MM.1S (cell line): Measurements from ENCODE around the gene PPP1R14C.

Experiments
- DNase-seq: peaks from one replicate; pipeline ENCODE4 v3.0.0-alpha.2; 2015
- H2AFZ ChIP-seq: fragments of 300-600 bp; sonication (generic); 2 replicates; pipeline ENCODE4 v1.6.0; 2016; ENCODE audit warnings: antibody characterized with exemption, low read length
- H3F3A ChIP-seq: fragments of 300-600 bp; sonication (generic); 2 replicates; pipeline ENCODE4 v1.6.1; 2016; ENCODE audit warnings: mild to moderate bottlenecking, antibody characterized with exemption, low read length, moderate library complexity, mixed read lengths; ENCODE audit not compliant: insufficient read depth
- H3K27ac ChIP-seq: fragments of 300-600 bp; sonication (generic); 2 replicates; pipeline ENCODE4 v1.5.1; 2016; ENCODE audit warnings: mild to moderate bottlenecking, low read length
- H3K27me3 ChIP-seq: fragments of 300-600 bp; sonication (generic); replicated peaks from 2 replicates; pipeline ENCODE4 v1.6.0; 2016; ENCODE audit warnings: low read length; ENCODE audit not compliant: insufficient read depth
- H3K36me3 ChIP-seq: fragments of 300-600 bp; sonication (generic); replicated peaks from 2 replicates; pipeline ENCODE4 v1.6.1; 2016; ENCODE audit warnings: mild to moderate bottlenecking, low read length, mixed read lengths; ENCODE audit not compliant: insufficient read depth
- H3K4me1 ChIP-seq: fragments of 300-600 bp; sonication (generic); 2 replicates; pipeline ENCODE4 v1.6.1; 2016; ENCODE audit warnings: low read length, mixed read lengths
- H3K4me2 ChIP-seq: fragments of 300-600 bp; sonication (generic); 2 replicates; pipeline ENCODE4 v1.6.0; 2016; ENCODE audit warnings: low read depth, low read length
- H3K4me3 ChIP-seq: fragments of 300-600 bp; sonication (generic); 2 replicates; pipeline ENCODE4 v1.5.1; 2016; ENCODE audit warnings: low read length, mixed read lengths
- H3K79me2 ChIP-seq: fragments of 300-600 bp; sonication (generic); 2 replicates; pipeline ENCODE4 v1.6.1; 2016; ENCODE audit warnings: mixed run types, low read length, mixed read lengths
- H3K9ac ChIP-seq: fragments of 300-600 bp; sonication (generic); 2 replicates; pipeline ENCODE4 v1.6.1; 2016; ENCODE audit warnings: low read length, mixed read lengths
- H3K9me2 ChIP-seq: fragments of 300-600 bp; sonication (generic); replicated peaks from 2 replicates; pipeline ENCODE4 v1.6.1; 2016; ENCODE audit warnings: mild to moderate bottlenecking, low read length, mixed read lengths; ENCODE audit not compliant: insufficient read depth
- H3K9me3 ChIP-seq: fragments of 300-600 bp; sonication (generic); replicated peaks from 2 replicates; pipeline ENCODE4 v1.6.1; 2016; ENCODE audit warnings: mild to moderate bottlenecking, low read length, mixed read lengths; ENCODE audit not compliant: insufficient read depth
- H4K20me1 ChIP-seq: fragments of 300-600 bp; sonication (generic); 2 replicates; pipeline ENCODE4 v1.6.1; 2016; ENCODE audit warnings: mild to moderate bottlenecking, low read length, moderate library complexity, mixed read lengths; ENCODE audit not compliant: insufficient read depth
- EZH2 ChIP-seq: fragments of 300-600 bp; sonication (generic); optimal IDR thresholded peaks from 2 replicates; pipeline ENCODE3; 2017; ENCODE audit warnings: low read depth, mild to moderate bottlenecking, antibody characterized with exemption, low read length, mixed read lengths
- EZH2phosphoT487 ChIP-seq: fragments of 300-600 bp; sonication (generic); IDR thresholded peaks from 2 replicates; pipeline ENCODE4 v1.6.1; 2018; ENCODE audit warnings: antibody characterized with exemption, low read length
- TF ChIP-seq, protein P1 (sequence below): fragments of 300-600 bp; sonication (generic); IDR thresholded peaks from 2 replicates; pipeline ENCODE4 v1.5.1; 2016; ENCODE audit warnings: antibody characterized with exemption, low read length, mixed read lengths

The PPP1R14C gene

DNA sequence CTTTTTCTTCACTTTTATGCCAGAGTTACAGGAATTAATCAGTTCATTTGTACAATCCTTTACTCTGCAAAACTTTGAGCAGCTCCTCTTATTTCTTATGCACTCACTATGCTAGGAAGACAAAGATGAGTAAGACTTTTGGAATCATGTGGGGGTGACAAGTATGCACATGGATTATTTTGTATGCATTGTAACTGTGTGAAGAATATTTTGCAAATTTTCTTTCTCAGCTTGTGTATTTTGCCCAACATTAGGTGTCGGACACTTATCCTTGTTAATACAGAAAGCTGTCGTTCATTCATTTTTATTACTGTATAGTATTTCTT is 88.6 kb downstream of the PPP1R14C start:
- Histone ChIP-seq H3K9ac (no peak overlapping the region), H3K9me3 (no peaks in the 10 kb centered on the region), H3K27ac (no peak overlapping the region), H3K9me2 (no peaks in the 10 kb centered on the region), H3K4me1 (no peaks in the 10 kb centered on the region), H3F3A (no peaks in the 10 kb centered on the region), H3K4me3 (no peak overlapping the region), H3K27me3 (no peaks in the 10 kb centered on the region), H4K20me1 (no peaks in the 10 kb centered on the region), H3K4me2 (no peak overlapping the region), H3K36me3 (no peaks in the 10 kb centered on the region), H3K79me2 (no peaks in the 10 kb centered on the region), H2AFZ (no peak overlapping the region)
- TF ChIP-seq EZH2 (no peak), EZH2phosphoT487 (no peak)
- TF ChIP-seq, protein P1, sequence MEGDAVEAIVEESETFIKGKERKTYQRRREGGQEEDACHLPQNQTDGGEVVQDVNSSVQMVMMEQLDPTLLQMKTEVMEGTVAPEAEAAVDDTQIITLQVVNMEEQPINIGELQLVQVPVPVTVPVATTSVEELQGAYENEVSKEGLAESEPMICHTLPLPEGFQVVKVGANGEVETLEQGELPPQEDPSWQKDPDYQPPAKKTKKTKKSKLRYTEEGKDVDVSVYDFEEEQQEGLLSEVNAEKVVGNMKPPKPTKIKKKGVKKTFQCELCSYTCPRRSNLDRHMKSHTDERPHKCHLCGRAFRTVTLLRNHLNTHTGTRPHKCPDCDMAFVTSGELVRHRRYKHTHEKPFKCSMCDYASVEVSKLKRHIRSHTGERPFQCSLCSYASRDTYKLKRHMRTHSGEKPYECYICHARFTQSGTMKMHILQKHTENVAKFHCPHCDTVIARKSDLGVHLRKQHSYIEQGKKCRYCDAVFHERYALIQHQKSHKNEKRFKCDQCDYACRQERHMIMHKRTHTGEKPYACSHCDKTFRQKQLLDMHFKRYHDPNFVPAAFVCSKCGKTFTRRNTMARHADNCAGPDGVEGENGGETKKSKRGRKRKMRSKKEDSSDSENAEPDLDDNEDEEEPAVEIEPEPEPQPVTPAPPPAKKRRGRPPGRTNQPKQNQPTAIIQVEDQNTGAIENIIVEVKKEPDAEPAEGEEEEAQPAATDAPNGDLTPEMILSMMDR: no peak
- no peak for DNase-seq

DNA sequence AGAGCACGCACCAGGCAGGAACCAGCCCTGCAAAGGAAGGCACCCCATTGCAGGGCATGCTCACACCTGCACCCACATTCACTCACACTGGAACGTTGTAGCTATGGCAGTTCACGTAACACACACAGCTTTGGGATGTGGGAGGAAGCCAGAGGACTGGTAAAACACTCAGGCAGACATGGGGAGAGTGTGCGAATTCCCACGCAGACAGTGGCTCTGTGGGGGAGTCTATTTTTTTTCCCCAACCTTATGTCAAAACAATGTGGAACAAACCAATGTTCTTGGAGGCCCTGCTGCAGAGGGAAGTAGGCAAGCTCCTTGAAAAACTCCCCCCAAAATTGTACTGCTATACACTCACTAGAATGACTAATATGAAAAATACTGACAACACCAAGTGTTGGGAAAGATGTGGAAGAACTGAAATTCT is 91.0 kb downstream of the PPP1R14C start:
- no peak for TF ChIP-seq EZH2phosphoT487
- TF ChIP-seq EZH2: no peak
- TF ChIP-seq, protein P1: no peak
- H3K9ac ChIP-seq: no peak overlapping the region
- no peaks in the 10 kb centered on the region for H3K79me2 ChIP-seq
- no peaks in the 10 kb centered on the region for H3F3A ChIP-seq
- H3K9me2 ChIP-seq: no peaks in the 10 kb centered on the region
- no peak for DNase-seq
- no peaks in the 10 kb centered on the region for H3K4me1 ChIP-seq
- H3K4me3 ChIP-seq: no peak overlapping the region
- H3K9me3 ChIP-seq: no peaks in the 10 kb centered on the region
- no peak overlapping the region for H3K27ac ChIP-seq
- no peak overlapping the region for H2AFZ ChIP-seq
- H3K27me3 ChIP-seq: no peaks in the 10 kb centered on the region
- no peaks in the 10 kb centered on the region for H3K36me3 ChIP-seq
- H3K4me2 ChIP-seq: no peak overlapping the region
- no peaks in the 10 kb centered on the region for H4K20me1 ChIP-seq

DNA sequence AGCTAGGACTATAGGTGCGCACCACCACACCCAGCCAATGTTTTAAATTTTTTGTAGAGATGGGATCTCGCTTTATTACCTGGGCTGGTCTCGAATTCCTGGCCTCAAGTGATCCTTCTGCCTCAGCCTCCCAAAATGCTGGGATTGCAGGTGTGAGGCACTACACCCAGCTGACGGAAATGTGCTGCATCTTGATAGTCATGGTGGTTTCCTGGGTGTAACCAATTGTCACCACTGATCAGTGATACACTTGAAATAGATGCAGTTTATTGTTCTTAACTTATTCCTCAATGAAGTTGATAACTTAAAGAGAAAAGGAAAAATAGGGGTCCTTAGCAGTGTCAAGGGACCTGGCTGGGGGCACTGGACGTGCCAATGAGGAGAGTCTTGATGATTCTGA is 92.4 kb downstream of the PPP1R14C start:
- H3K9ac ChIP-seq: no peak overlapping the region
- H3K9me2 ChIP-seq: no peaks in the 10 kb centered on the region
- no peak overlapping the region for H3K27ac ChIP-seq
- H3F3A ChIP-seq: no peaks in the 10 kb centered on the region
- H2AFZ ChIP-seq: no peak overlapping the region
- no peaks in the 10 kb centered on the region for H3K79me2 ChIP-seq
- H3K4me3 ChIP-seq: no peak overlapping the region
- no peaks in the 10 kb centered on the region for H3K27me3 ChIP-seq
- no peaks in the 10 kb centered on the region for H4K20me1 ChIP-seq
- H3K36me3 ChIP-seq: no peaks in the 10 kb centered on the region
- TF ChIP-seq EZH2: no peak
- H3K4me2 ChIP-seq: no peak overlapping the region
- H3K4me1 ChIP-seq: no peaks in the 10 kb centered on the region
- H3K9me3 ChIP-seq: no peaks in the 10 kb centered on the region
- no peak for DNase-seq

DNA sequence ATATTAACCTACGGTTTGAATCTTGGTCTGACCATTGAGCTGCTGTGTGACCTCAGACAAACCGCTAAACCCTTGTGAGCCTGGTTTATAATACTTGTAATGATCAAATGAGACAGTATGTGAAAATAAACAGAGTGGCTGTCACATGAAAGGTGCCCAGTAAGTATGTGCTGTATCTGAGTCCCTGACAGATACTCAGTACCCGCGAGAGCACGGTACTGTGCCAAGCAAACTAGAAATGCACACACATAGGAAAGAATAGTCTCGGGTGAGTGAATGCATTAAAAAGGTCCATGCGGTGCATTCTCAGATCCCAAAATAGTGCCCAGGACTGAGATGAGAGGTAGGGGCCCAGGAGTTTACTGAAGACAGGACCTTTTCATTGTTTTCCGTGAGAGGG is 93.3 kb downstream of the PPP1R14C start:
- H2AFZ ChIP-seq: no peak overlapping the region
- H3K4me2 ChIP-seq: no peak overlapping the region
- H3K27ac ChIP-seq: no peak overlapping the region
- no peak overlapping the region for H3K4me3 ChIP-seq
- no peaks in the 10 kb centered on the region for H3K4me1 ChIP-seq
- no peak for DNase-seq
- no peak overlapping the region for H3K9ac ChIP-seq
- H3K36me3 ChIP-seq: no peaks in the 10 kb centered on the region
- no peaks in the 10 kb centered on the region for H3K9me3 ChIP-seq
- no peaks in the 10 kb centered on the region for H3K9me2 ChIP-seq
- no peaks in the 10 kb centered on the region for H3K27me3 ChIP-seq
- H4K20me1 ChIP-seq: no peaks in the 10 kb centered on the region
- H3K79me2 ChIP-seq: no peaks in the 10 kb centered on the region
- TF ChIP-seq, protein P1: no peak
- TF ChIP-seq EZH2phosphoT487 (no peak), EZH2 (no peak)
- no peaks in the 10 kb centered on the region for H3F3A ChIP-seq
